Psoas muscle (tissue), 8 donors: Measurements from ENCODE around the gene AKAP6. TPM values are rescaled to one million over a fixed set of nuclear protein-coding genes. Genes with fewer than 3 reads are reported as not detected.

Experiments used
- ATAC-seq, 4 donors: fragments of 200-7000 bp; cut with Tn5 transposase; one replicate each; pipeline ENCODE4 v1.9.1; 2020; ENCODE audit warnings: moderate library complexity in 3 of 4, mild to moderate bottlenecking in 2 of 4
- DNase-seq, 2 donors: peaks; one replicate each; pipeline ENCODE4 v3.0.0-alpha.2; 2020
- H3K27ac ChIP-seq: fragments of 200-600 bp; one replicate; pipeline ENCODE4 v1.8.0; 2022
- H3K27me3 ChIP-seq, 3 donors: fragments of 200-600 bp in 1 of 3; one replicate each; pipeline versions ENCODE4 v1.6.1 to v1.8.0; 2013 to 2022; ENCODE audit warnings: low read length in 2 of 3, mild to moderate bottlenecking in 2 of 3, moderate library complexity in 1 of 3; ENCODE audit not compliant: insufficient read depth in 3 of 3
- H3K36me3 ChIP-seq, 2 donors: fragments of 200-600 bp in 1 of 2; one replicate each; pipeline versions ENCODE4 v1.6.1 to v1.8.0; 2013 to 2022; ENCODE audit warnings: low read depth in 1 of 2, mild to moderate bottlenecking in 1 of 2, moderate library complexity in 1 of 2; ENCODE audit not compliant: insufficient read depth in 1 of 2
- H3K4me1 ChIP-seq: fragments of 200-600 bp; one replicate; pipeline ENCODE4 v1.8.0; 2022
- H3K4me3 ChIP-seq: fragments of 200-600 bp; one replicate; pipeline ENCODE4 v1.8.0; 2022; ENCODE audit warnings: mild to moderate bottlenecking
- H3K9me3 ChIP-seq: fragments of 200-600 bp; one replicate; pipeline ENCODE4 v1.8.0; 2022
- WGBS, 3 donors: extraction: QIAGEN DNeasy Blood & Tissue Kit; methylation state at CpG; one replicate each; pipeline versions ENCODE4 v1.1.6 to v1.1.7; 2013; 5-methylcytosine and 5-hydroxymethylcytosine counted together
- intact Hi-C, 2 donors: fragments of 100-400 bp; cut with DNase I; formaldehyde crosslinking; loops; one replicate each; pipeline versions ENCODE4 v1.11.0 to v1.14.2; 2022
- polyA plus RNA-seq, 3 donors: library from polyadenylated mRNA; stranded (reverse); fragments of 200-250 nt; gene quantifications; one replicate each; pipeline ENCODE4 v1.2.3, GENCODE V29; 2013
- total RNA-seq, 4 donors: library from RNA; stranded (reverse); fragmentation: NEBNext Ultra II Directional in 2 of 4; extraction: Animal tissue kit (Norgen Biotek cat#: 25700) in 2 of 4; gene quantifications; one replicate each; pipeline versions ENCODE4 v1.2.1 to v1.2.4, GENCODE V29; 2021 to 2023
- TF ChIP-seq, protein P1 (sequence below): fragments of 200-600 bp; IDR thresholded peaks from one replicate; pipeline ENCODE4 v1.8.0; 2022; ENCODE audit warnings: antibody characterized with exemption
- donor health status: healthy with polysubstance abuse.
- donor health status: DM: no; HTN: no; CAD: no; lungs with moderate emphysema.
- donor health status: Bipolar disorder and iron deficiency.
- donor health status: healthy.
- donor health status: DM: yes; HTN: yes; CAD: no.
- donor health status: DM: no; HTN: no; CAD: no.
- donor health status: DM: no; HTN: no; CAD: no.
- donor health status: DM: yes; HTN: yes; CAD: no.

The AKAP6 gene
- total and polyA plus RNA-seq, 7 donors = 9.1 to 173 (median 113) TPM

DNA sequence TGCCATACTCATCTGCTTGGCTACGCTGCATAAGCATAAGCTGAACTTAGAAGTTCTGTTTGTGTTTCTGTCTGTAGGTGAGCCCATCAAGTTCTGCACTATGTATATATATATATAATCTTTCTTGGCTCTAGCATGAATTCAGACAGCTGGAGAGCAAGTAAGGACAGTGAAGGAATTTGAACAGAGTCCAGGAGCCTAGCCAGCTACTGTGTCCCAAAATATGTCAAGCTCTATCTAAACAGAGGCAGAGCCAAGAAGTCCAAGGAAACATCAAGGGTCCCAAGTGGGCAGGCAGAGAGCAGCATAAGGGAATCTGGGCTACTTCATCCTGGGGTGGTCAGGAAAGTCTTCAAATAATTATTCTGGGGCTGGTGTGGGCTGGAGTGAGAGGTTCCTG lies 491.1 kb downstream of the AKAP6 start:
- TF ChIP-seq, protein P1, sequence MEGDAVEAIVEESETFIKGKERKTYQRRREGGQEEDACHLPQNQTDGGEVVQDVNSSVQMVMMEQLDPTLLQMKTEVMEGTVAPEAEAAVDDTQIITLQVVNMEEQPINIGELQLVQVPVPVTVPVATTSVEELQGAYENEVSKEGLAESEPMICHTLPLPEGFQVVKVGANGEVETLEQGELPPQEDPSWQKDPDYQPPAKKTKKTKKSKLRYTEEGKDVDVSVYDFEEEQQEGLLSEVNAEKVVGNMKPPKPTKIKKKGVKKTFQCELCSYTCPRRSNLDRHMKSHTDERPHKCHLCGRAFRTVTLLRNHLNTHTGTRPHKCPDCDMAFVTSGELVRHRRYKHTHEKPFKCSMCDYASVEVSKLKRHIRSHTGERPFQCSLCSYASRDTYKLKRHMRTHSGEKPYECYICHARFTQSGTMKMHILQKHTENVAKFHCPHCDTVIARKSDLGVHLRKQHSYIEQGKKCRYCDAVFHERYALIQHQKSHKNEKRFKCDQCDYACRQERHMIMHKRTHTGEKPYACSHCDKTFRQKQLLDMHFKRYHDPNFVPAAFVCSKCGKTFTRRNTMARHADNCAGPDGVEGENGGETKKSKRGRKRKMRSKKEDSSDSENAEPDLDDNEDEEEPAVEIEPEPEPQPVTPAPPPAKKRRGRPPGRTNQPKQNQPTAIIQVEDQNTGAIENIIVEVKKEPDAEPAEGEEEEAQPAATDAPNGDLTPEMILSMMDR = no peak
- WGBS, 3 donors = 89 to 94% (median 91%) methylated on average over 1 of the region's 1 CpG
- Histone ChIP-seq H3K9me3 (no peaks in the 10 kb centered on the region), H3K27ac (peak overlapping the region; percentile 66), H3K27me3 (no peaks in the 10 kb centered on the region), H3K4me1 (peaks cover 20% of the 10 kb centered on the region), H3K36me3 (peaks cover 6 to 23% of the 10 kb centered on the region in 2 donors), H3K4me3 (no peak overlapping the region)
- ATAC-seq = peak; percentile 10 to 61 (median 31)
- intact Hi-C loops = no loop called here
- no peak for DNase-seq

- DNase-seq (no peak), ATAC-seq (peak; percentile 72 to 96 (median 92))
- peaks cover 6 to 23% of the 10 kb centered on the region in 2 donors for H3K36me3 ChIP-seq
- no peaks in the 10 kb centered on the region for H3K27me3 ChIP-seq
- no peak overlapping the region for H3K4me3 ChIP-seq
- no peaks in the 10 kb centered on the region for H3K9me3 ChIP-seq
- intact Hi-C loops = no loop called here
- TF ChIP-seq, protein P1 = no peak
- peaks cover 25% of the 10 kb centered on the region for H3K4me1 ChIP-seq
- peak overlapping the region; percentile 66 for H3K27ac ChIP-seq
Observed at GRCh38 chr14:32820682-32821081, 491.6 kb downstream of the AKAP6 start.

DNA sequence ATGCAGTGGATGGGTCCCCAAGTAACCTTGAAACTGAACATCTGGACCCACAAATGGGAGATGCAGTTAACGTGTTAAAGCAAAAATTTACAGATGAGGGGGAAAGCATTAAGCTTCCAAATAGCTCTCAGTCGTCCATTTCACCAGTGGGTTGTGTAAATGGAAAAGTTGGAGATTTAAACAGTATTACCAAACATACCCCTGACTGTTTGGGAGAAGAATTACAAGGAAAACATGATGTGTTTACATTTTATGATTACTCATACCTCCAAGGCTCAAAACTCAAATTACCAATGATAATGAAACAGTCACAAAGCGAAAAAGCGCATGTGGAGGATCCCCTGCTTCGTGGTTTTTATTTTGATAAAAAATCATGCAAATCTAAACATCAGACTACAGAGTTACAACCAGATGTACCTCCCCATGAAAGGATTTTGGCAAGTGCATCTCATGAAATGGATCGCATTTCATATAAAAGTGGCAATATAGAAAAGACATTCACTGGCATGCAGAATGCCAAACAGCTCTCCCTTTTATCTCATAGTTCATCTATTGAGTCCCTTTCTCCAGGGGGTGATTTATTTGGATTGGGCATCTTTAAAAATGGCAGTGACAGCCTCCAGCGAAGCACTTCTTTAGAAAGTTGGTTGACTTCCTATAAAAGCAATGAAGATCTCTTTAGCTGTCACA lies 493.0 kb downstream of the AKAP6 start:
- 92 to 93% (median 93%) methylated on average over 7 of the region's 7 CpGs for WGBS, 3 donors
- ATAC-seq (no peak), DNase-seq (no peak)
- Histone ChIP-seq H3K27me3 (no peaks in the 10 kb centered on the region), H3K4me1 (peaks cover 35% of the 10 kb centered on the region), H3K36me3 (peaks cover 6 to 23% of the 10 kb centered on the region in 2 donors), H3K4me3 (no peak overlapping the region), H3K27ac (no peak overlapping the region), H3K9me3 (no peaks in the 10 kb centered on the region)
- TF ChIP-seq, protein P1 = no peak
- intact Hi-C loops = no loop called here

GRCh38 chr14:32823706-32824105 lies 494.6 kb downstream of the AKAP6 start:
- ATAC-seq = no peak
- intact Hi-C loops = no loop called here
- Histone ChIP-seq H3K4me3 (no peak overlapping the region), H3K27ac (no peak overlapping the region), H3K36me3 (peaks cover 6 to 23% of the 10 kb centered on the region in 2 donors), H3K27me3 (no peaks in the 10 kb centered on the region), H3K4me1 (peaks cover 32% of the 10 kb centered on the region), H3K9me3 (no peaks in the 10 kb centered on the region)
- WGBS, 3 donors = 66 to 82% (median 73%) methylated on average over 5 of the region's 5 CpGs
- TF ChIP-seq, protein P1 = no peak
- DNase-seq = no peak

- DNase-seq = no peak
- TF ChIP-seq, protein P1 = no peak
- 87 to 88% (median 88%) methylated on average over 3 of the region's 3 CpGs for WGBS, 3 donors
- peaks cover 32% of the 10 kb centered on the region for H3K4me1 ChIP-seq
- no peaks in the 10 kb centered on the region for H3K27me3 ChIP-seq
- no peaks in the 10 kb centered on the region for H3K9me3 ChIP-seq
- peaks cover 6 to 23% of the 10 kb centered on the region in 2 donors for H3K36me3 ChIP-seq
- H3K27ac ChIP-seq = no peak overlapping the region
- intact Hi-C loops = no loop called here
- no peak overlapping the region for H3K4me3 ChIP-seq
- no peak for ATAC-seq
Observed at GRCh38 chr14:32824195-32824594, 495.1 kb downstream of the AKAP6 start.
